Endometrium (tissue), 2 donors: ENCODE measurements around the gene ST7.
A peak's percentile ranks its signal among the peaks of the same experiment; 100 is the strongest.
"Not testable (repeated sequence)": the region's sequence is repeated elsewhere in the genome, so short reads cannot be mapped to it uniquely, and the experiment has no call there.

ENCODE experiments used
- FAIRE-seq: peaks from 2 replicates; lab custom pipeline; 2012; peaks lifted over from hg19 to GRCh38; lab: Jason Lieb, UNC
- donor health status: control.
- donor health status: control.

Gene ST7

GRCh38 chr7:117030346-117030745, 77.0 kb downstream of the ST7 start:
- FAIRE-seq: not testable (repeated sequence)

GRCh38 chr7:117030793-117031192, 77.5 kb downstream of the ST7 start:
- not testable (repeated sequence) for FAIRE-seq

- no peak for FAIRE-seq
Observed at GRCh38 chr7:117032810-117033209, 79.5 kb downstream of the ST7 start.

- FAIRE-seq: no peak
Observed at GRCh38 chr7:117034851-117035464, 81.7 kb downstream of the ST7 start.

DNA sequence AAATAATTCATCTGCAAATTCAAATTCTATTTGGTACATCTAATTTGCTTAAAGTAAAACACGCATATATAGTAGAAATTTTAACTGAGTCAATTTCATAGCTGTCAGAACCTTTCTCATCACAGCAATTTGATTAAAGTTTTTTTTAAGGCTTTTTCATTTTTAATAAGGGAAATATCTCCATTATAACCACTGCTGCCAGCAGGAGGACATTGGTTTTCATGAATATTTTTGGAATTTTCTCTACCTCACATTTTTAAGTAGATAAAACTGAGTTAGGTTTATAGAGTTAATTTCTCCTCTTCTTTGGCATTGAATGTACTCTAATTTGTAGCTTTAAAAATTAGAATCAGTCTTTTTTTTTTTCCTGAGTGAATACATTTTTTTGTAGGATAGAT, 82.2 kb downstream of the ST7 start:
- FAIRE-seq: no peak

DNA sequence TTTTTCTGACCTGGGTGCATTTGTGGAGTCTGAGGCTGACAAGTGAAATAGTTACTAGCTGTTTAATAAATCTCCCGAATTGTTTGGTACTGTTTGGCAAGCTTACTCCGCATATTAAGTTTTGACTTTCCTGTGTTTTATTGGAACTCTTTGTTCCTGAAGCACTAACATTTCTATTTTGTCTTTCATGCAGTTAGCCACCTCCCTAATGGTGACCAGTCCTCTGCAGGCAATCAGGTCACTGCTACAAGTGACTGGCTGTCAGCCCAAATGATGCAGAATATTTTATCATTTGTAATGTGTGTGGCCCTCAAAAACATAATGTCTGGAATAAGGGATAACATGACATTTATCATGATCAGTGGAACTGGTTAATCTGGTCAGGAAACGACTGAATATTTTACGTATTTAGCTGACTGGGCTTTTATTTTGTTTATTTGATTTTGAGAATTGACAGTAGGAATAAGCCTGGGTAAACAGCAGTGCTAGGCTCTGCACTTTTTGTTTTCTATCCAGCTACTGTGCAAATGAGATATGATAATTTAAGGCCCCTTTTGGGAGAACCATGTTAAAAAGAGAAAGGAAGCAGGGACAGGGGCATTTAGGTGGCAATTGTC, 82.9 kb downstream of the ST7 start:
- FAIRE-seq: no peak

DNA sequence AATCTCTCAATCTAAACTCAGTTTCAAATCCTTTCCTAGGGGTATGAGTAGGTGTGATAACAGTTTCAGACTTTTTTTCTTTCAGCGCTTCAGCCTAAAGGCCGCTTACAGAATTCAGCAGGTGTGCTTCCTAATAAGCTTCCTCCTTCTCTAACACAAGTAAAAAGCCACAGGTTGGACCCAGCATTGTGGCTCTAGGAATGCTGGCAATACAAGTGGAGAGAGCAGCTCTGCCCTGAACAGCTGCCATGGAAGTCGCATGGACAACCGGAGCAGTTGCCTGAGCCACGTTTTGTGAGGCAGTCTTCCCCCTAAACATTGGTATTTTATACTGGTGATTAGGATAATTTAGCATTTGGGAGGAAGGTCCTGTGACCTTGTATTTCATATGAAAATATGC, 83.5 kb downstream of the ST7 start:
- no peak for FAIRE-seq

GRCh38 chr7:117038408-117038807, 85.1 kb downstream of the ST7 start:
- no peak for FAIRE-seq

GRCh38 chr7:117041007-117041406, 87.7 kb downstream of the ST7 start:
- no peak for FAIRE-seq

- no peak for FAIRE-seq
Observed at GRCh38 chr7:117041822-117042221, 88.5 kb downstream of the ST7 start.

DNA sequence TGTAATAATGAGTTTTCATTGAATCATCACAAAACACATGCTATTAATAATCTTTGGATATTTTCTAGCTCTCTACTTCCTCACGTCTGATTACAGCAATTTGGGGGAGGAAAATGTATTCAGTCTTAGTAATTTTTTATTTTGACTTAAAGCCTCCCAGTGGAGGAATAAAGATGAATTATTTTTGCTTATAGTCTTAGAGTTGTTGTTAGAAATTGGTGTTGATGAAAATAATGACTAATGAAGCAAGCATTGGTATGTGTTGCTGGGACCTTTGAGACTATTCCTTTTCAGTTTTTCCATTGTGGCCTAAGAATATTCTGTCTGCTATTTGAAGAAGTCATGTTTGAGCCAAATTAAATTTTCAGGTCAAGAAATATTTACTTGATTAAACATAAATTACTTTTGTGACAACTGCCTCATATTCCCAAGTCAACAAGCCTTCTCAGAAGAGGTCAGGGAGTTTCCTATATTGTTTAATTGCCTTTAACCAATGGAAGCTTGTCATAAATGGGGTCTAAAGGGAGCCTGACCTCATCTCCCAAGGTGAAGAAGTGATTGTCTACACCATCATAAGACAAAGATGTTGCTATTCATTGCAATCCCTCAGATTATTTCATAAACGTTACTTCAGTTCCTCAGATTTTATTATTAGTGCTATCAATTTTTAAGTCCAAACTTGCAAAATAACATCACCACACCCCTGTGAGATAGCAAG, 90.0 kb downstream of the ST7 start:
- FAIRE-seq: peak; percentile 95

GRCh38 chr7:117044664-117045063, 91.4 kb downstream of the ST7 start:
- FAIRE-seq: no peak

- no peak for FAIRE-seq
Observed at GRCh38 chr7:117045927-117046710, 92.8 kb downstream of the ST7 start.

DNA sequence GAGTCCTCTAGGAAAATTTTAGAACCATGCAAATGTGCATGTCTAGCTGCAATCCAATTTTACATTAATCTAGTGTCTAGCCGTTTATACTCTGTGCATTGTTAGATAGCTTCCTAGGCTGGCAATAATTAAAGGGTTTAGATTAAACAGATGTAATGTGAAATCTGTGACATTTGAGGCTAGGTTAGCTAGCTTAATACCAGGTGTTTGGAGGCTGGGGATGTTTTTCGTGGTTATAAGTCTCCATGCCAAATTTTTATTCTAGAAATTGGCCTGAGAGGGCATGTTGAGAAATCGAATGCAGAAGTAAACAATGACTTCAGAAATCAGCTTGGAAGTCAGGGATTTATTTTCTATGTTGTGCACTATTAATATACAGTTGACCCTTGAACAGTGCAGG, 94.2 kb downstream of the ST7 start:
- FAIRE-seq: no peak

DNA sequence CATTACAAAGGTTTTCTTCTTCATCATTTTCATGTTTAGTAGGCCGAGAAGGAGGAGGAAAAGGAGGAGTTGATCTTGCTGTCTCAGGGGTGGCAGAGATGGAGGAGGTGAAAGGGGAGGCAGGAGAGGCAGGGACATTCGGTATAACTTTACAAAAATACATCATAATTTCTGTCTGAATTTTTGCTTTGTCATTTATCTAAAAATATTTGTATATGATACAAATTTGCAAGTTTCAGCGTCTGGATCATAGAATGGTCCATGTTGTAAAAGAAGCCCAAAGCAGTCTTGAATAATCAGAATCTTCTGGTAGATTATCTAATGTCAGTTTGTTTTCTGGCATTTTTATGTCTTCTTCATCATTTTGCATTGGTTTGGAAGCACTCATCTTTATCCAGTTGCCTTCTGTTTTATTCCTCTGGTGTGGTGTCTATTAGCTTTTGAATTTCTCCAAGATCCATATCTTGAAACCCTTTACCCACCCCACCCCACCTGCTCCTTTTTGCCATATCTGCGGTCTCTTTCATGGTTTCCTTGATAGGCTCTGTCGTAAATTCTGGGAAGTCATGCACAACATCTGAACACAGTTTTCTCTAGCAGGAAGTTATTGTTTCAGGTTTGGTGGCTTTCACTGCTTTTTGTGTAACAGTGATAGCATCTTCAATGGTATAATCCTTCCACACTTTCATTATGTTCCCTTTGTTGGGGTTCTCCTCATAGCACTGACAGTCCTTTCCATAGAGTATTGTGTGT, 95.0 kb downstream of the ST7 start:
- FAIRE-seq: no peak

- FAIRE-seq: no peak
Observed at GRCh38 chr7:117048882-117049281, 95.6 kb downstream of the ST7 start.

GRCh38 chr7:117051808-117052207, 98.5 kb downstream of the ST7 start:
- no peak for FAIRE-seq

DNA sequence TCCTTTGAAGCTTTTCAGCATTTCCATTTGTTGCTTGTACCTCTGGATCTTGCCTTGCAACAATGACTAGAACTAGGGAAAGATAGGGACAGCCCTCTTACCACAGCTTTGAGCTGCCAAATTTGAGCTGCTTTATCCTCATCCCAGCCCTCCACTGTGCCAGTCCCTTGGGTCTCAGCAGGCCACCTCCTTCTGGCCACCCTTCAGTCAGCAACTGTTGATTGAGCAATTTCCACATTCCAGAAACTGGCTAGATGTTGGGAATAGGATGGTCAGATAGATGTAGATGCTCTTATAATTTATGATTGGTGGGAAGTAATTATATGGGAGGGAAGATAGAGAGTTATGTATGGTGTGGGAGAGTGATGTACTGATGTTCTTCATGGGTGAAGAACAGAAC, 100.1 kb downstream of the ST7 start:
- no peak for FAIRE-seq

- no peak for FAIRE-seq
Observed at GRCh38 chr7:117061751-117062150, 108.5 kb downstream of the ST7 start.

DNA sequence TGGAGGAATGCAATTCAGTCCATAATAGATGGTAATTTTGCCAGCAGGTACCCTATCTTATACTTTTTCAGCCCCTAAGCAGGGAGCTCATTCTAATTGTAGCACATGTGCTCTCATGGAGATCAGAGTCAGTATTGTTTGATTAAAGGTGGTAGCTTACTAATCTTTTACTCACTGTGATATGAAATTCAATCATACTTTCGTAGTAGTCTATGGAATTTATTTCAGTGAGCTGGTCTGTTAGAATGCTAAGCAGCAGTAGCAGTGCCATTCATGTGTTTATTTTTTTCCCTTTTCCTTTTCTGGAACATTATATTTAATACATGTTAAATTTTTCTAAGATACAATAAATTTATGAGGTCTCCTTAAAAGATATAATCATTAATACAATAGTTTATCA, 109.0 kb downstream of the ST7 start:
- no peak for FAIRE-seq

GRCh38 chr7:117064688-117065087, 111.4 kb downstream of the ST7 start:
- no peak for FAIRE-seq

DNA sequence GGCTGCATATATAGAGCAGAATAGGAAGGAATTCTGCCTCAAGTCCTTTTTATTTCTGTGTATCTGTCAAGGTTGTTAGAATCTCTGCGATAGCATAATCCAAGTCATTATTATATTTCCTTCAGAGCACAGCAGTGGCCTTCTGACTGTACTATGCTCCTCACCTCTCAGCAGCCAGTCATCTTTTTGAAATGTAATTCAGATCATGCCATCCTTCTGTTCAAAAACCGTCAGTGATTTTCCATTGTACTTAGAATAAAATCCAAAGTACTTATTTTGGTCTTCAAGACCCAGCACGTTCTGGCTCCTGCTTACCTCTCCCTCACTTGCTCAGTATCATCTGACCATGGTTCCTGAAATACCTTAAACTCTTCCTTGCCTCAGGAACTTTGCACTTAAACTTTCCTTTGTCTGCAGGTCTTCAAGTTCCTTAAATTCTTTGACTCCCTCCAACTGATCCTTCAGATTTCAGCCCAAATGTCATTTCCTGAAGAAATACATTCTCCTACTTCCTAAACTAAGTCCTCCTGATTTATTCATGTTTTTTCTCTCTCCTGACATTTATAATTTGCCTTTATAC, 112.4 kb downstream of the ST7 start:
- FAIRE-seq: no peak
